H1 (cell line): Measurements from ENCODE around the gene TSFM. TPM values are rescaled to one million over a fixed set of nuclear protein-coding genes. Genes with fewer than 3 reads are reported as not detected.
A peak's percentile ranks its signal among the peaks of the same experiment; 100 is the strongest.

Source experiments
- ASH2L ChIP-seq: fragments of 200-600, 300-600 bp; sonication (generic); IDR thresholded peaks from one replicate; pipeline ENCODE4 v1.7.1; 2017; ENCODE audit warnings: low read length
- BACH1 ChIP-seq: IDR thresholded peaks from 2 replicates; pipeline ENCODE4 v1.6.1; 2012; ENCODE audit warnings: low read length, improper control_type of control experiment
- CBX5 ChIP-seq: fragments of 300-800, 300-1000 bp; sonication (generic); IDR thresholded peaks from 2 replicates; pipeline ENCODE4 v1.7.1; 2016; ENCODE audit warnings: antibody characterized with exemption, low read length, low read depth
- EGR1 ChIP-seq: IDR thresholded peaks from 2 replicates; pipeline ENCODE4 v1.6.1; 2011; ENCODE audit warnings: low read depth, low read length, borderline replicate concordance
- EZH2 ChIP-seq: fragments of 200-600 bp; sonication (generic); IDR thresholded peaks from 2 replicates; pipeline ENCODE4 v1.7.1; 2012; ENCODE audit warnings: low read depth, mild to moderate bottlenecking, moderate library complexity, low read length, inconsistent platforms; ENCODE audit not compliant: severe bottlenecking
- FOSL1 ChIP-seq: IDR thresholded peaks from 2 replicates; pipeline ENCODE4 v1.6.1; 2011; ENCODE audit warnings: mild to moderate bottlenecking, low read depth, low read length, moderate library complexity; ENCODE audit not compliant: insufficient read depth
- GABPA ChIP-seq: IDR thresholded peaks from 2 replicates; pipeline ENCODE4 v1.6.1; 2011; ENCODE audit warnings: mild to moderate bottlenecking, low read length, moderate library complexity, borderline replicate concordance; ENCODE audit not compliant: insufficient read depth
- GTF2F1 ChIP-seq: IDR thresholded peaks from 2 replicates; pipeline ENCODE4 v1.6.1; 2012; ENCODE audit warnings: low read depth, low read length, improper control_type of control experiment, borderline replicate concordance
- JUND ChIP-seq: IDR thresholded peaks from 2 replicates; pipeline ENCODE4 v1.6.1; 2011; ENCODE audit warnings: mild to moderate bottlenecking, improper control_type of control experiment, low read length
- NANOG ChIP-seq: IDR thresholded peaks from 2 replicates; pipeline ENCODE4 v1.6.1; 2011; ENCODE audit warnings: low read length, low read depth, mild to moderate bottlenecking, inconsistent platforms; ENCODE audit not compliant: insufficient read depth, poor library complexity, severe bottlenecking
- POLR2AphosphoS5 ChIP-seq: IDR thresholded peaks from 2 replicates; pipeline ENCODE4 v1.6.1; 2011; ENCODE audit warnings: low read depth, low read length
- RAD21 ChIP-seq, 2 experiments: IDR thresholded peaks in 1 of 2; conservative IDR thresholded peaks in 1 of 2; 2 replicates each; pipeline ENCODE4 v1.6.1; 2011; ENCODE audit warnings: low read depth in 2 of 2, low read length in 2 of 2, improper control_type of control experiment in 1 of 2, inconsistent platforms in 1 of 2, mild to moderate bottlenecking in 1 of 2, moderate library complexity in 1 of 2
- RFX5 ChIP-seq: IDR thresholded peaks from 2 replicates; pipeline ENCODE4 v1.6.1; 2011; ENCODE audit warnings: low read depth, low read length, improper control_type of control experiment, borderline replicate concordance
- RXRA ChIP-seq: IDR thresholded peaks from 2 replicates; pipeline ENCODE4 v1.6.1; 2011; ENCODE audit warnings: low read depth, mild to moderate bottlenecking, low read length, moderate library complexity; ENCODE audit not compliant: insufficient read depth
- SIX5 ChIP-seq: IDR thresholded peaks from 2 replicates; pipeline ENCODE4 v1.6.1; 2011; ENCODE audit warnings: mild to moderate bottlenecking, low read depth, low read length
- TBP ChIP-seq: IDR thresholded peaks from 2 replicates; pipeline ENCODE4 v1.6.1; 2011; ENCODE audit warnings: low read depth, low read length, improper control_type of control experiment
- polyA plus RNA-seq, 7 experiments: library from polyadenylated mRNA; depleted of rRNA in 3 of 7; stranded (reverse) in 5 of 7; unstranded in 2 of 7; fragments of >200 nt in 5 of 7; fragments of 200-250 nt in 2 of 7; gene quantifications; 1 replicate in 5 of 7; 2 replicates in 1 of 7; 4 replicates in 1 of 7; pipeline versions ENCODE4 v1.2.1 to v1.2.3, GENCODE V29; 2011 to 2013; ENCODE audit warnings: missing spikeins in 2 of 7, mixed read lengths in 2 of 7
- total RNA-seq: library from RNA; stranded (reverse); fragmentation: NEBNext Ultra II Directional; extraction: Animal tissue kit (Norgen Biotek cat#: 25700); gene quantifications from 2 replicates; pipeline ENCODE4 v1.2.1, GENCODE V29; 2021
- TF ChIP-seq, protein P1 (sequence below), 3 experiments: IDR thresholded peaks; 1 replicate in 2 of 3; 2 replicates in 1 of 3; pipeline versions ENCODE4 v1.5.1 to v1.6.1; 2011; ENCODE audit warnings: low read length in 3 of 3, mild to moderate bottlenecking in 3 of 3, inconsistent platforms in 2 of 3, low read depth in 1 of 3, moderate library complexity in 1 of 3; ENCODE audit not compliant: insufficient read depth in 1 of 3; ENCODE audit errors: control extremely low read depth in 1 of 3
- TF ChIP-seq, protein P2 (sequence below): IDR thresholded peaks from 2 replicates; pipeline ENCODE4 v1.6.1; 2012; ENCODE audit warnings: inconsistent platforms
- TF ChIP-seq, protein P3 (sequence below): IDR thresholded peaks from 2 replicates; pipeline ENCODE4 v1.6.1; 2012; ENCODE audit warnings: inconsistent platforms
- TF ChIP-seq, protein P4 (sequence below): IDR thresholded peaks from 2 replicates; pipeline ENCODE4 v1.6.1; 2011; ENCODE audit warnings: low read depth, mild to moderate bottlenecking, low read length; ENCODE audit not compliant: insufficient read depth

The TSFM gene
- total and polyA plus RNA-seq, 2 of the 8 experiments (the other 6 are each of a cell fraction or from before 2014, with no cell fraction given), result 17.4 to 49.8 TPM

DNA sequence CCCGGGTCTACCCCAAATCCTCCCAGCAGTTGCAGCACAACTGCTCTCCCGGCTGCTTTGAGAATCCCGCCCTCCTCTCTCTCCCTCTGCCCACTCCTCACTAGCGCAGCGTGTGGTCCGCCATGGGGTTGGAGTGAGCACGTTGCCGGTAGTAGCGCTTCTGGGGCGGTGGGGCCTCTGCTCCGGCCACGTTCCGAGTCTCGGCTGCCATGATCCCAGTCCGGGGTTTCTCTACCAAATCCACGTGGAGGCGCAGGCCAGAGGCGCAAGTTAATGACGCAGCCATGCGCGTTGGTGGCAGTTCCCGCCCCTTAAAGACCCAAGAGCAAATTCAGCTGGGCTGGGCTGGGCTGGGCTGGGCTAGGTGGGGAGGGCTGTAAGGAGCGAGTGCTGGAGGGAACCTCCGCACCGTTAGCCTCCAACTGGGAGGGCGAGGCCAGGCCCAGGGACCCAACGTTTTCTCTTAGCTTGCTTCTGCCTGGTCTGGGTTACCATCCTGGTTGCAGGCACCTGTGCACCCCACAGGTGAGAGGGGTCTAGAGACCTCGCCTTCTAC is 10.6 kb upstream of the TSFM start, which contains the start of gene METTL1 (continued):
- TF ChIP-seq TBP (peak; percentile 93), EZH2 (no peak), GTF2F1 (no peak; the same call in 1 of the 2 replicates), FOSL1 (no peak), GABPA (no peak), CBX5 (no peak), POLR2AphosphoS5 (peak; percentile 97), NANOG (peak; percentile 28), JUND (0 out of 2 replicates have a peak, but pooled peaks have one; percentile 72), RAD21 (IDR thresholded peaks at IDR 0.05 in 1 of 2, conservative IDR thresholded peaks at IDR 0.05 in 1 of 2; ENCODE audit: low read depth in 2 of 2, low read length in 2 of 2) (no peak), ASH2L (peak; percentile 76), SIX5 (no peak), RXRA (no peak), EGR1 (no peak; the same call in 1 of the 2 replicates), BACH1 (no peak), RFX5 (no peak)
- TF ChIP-seq, protein P1, sequence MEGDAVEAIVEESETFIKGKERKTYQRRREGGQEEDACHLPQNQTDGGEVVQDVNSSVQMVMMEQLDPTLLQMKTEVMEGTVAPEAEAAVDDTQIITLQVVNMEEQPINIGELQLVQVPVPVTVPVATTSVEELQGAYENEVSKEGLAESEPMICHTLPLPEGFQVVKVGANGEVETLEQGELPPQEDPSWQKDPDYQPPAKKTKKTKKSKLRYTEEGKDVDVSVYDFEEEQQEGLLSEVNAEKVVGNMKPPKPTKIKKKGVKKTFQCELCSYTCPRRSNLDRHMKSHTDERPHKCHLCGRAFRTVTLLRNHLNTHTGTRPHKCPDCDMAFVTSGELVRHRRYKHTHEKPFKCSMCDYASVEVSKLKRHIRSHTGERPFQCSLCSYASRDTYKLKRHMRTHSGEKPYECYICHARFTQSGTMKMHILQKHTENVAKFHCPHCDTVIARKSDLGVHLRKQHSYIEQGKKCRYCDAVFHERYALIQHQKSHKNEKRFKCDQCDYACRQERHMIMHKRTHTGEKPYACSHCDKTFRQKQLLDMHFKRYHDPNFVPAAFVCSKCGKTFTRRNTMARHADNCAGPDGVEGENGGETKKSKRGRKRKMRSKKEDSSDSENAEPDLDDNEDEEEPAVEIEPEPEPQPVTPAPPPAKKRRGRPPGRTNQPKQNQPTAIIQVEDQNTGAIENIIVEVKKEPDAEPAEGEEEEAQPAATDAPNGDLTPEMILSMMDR (IDR thresholded peaks at IDR 0.05; ENCODE audit: control extremely low read depth in 1 of 3, insufficient read depth in 1 of 3, low read depth in 1 of 3, low read length in 3 of 3), result peak in 1 of 3 experiments; percentile 1; a peak in 1 of 4 replicates
- TF ChIP-seq, protein P2, sequence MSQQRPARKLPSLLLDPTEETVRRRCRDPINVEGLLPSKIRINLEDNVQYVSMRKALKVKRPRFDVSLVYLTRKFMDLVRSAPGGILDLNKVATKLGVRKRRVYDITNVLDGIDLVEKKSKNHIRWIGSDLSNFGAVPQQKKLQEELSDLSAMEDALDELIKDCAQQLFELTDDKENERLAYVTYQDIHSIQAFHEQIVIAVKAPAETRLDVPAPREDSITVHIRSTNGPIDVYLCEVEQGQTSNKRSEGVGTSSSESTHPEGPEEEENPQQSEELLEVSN, result peak; percentile 81
- TF ChIP-seq, protein P3, sequence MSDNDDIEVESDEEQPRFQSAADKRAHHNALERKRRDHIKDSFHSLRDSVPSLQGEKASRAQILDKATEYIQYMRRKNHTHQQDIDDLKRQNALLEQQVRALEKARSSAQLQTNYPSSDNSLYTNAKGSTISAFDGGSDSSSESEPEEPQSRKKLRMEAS, result peak; percentile 100
- TF ChIP-seq, protein P4, sequence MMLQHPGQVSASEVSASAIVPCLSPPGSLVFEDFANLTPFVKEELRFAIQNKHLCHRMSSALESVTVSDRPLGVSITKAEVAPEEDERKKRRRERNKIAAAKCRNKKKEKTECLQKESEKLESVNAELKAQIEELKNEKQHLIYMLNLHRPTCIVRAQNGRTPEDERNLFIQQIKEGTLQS, result 0 out of 2 replicates have a peak, but pooled peaks have one; percentile 68
